K562 (cell line): Measurements from ENCODE around the gene MUC7. TPM values are rescaled to one million over a fixed set of nuclear protein-coding genes. Genes with fewer than 3 reads are reported as not detected.

Experiments
- SMC3 ChIP-seq: conservative IDR thresholded peaks from 2 replicates; pipeline ENCODE4 v1.6.1; 2011; ENCODE audit warnings: low read depth, low read length, improper control_type of control experiment; ENCODE audit not compliant: insufficient read depth
- polyA plus RNA-seq, 8 experiments: library from polyadenylated mRNA; depleted of rRNA in 4 of 8; stranded (reverse) in 5 of 8; unstranded in 3 of 8; fragments of >200 nt; fragmentation: Nextera tagmentation in 2 of 8; fragmentation: Illumina TruSeq in 1 of 8; extraction: Ambion mirVana in 2 of 8; extraction: Trizol in 1 of 8; gene quantifications; 2 replicates each; pipeline versions ENCODE4 v1.2.1 to v1.2.3, GENCODE V29; 2011 to 2014; ENCODE audit warnings: inconsistent platforms in 1 of 8, missing spikeins in 1 of 8
- total RNA-seq, 7 experiments: library from RNA; depleted of rRNA in 6 of 7; stranded (reverse); fragments of >200 nt in 6 of 7; fragmentation: Illumina TruSeq in 2 of 7; extraction: Trizol in 2 of 7; gene quantifications; 2 replicates each; pipeline versions ENCODE4 v1.2.1 to v1.2.3, GENCODE V29; 2011 to 2021; ENCODE audit warnings: low replicate concordance in 1 of 7
- TF ChIP-seq, protein P1 (sequence below): fragments of 450-650 bp; formaldehyde crosslinking; IDR thresholded peaks from 2 replicates; pipeline ENCODE4 v1.4.0; 2020; ENCODE audit warnings: mild to moderate bottlenecking, moderate library complexity
- TF ChIP-seq, protein P2 (sequence below), 2 experiments: fragments of 450-650 bp; formaldehyde crosslinking in 1 of 2; IDR thresholded peaks; 2 replicates each; pipeline versions ENCODE4 v1.4.0 to v1.6.1; 2014 to 2020; ENCODE audit warnings: mild to moderate bottlenecking in 2 of 2, borderline replicate concordance in 1 of 2, low read depth in 1 of 2
- TF ChIP-seq, protein P3 (sequence below), 3 experiments: IDR thresholded peaks in 2 of 3; conservative IDR thresholded peaks in 1 of 3; 2 replicates each; pipeline ENCODE4 v1.5.1; 2011 to 2012; ENCODE audit warnings: low read length in 3 of 3, mild to moderate bottlenecking in 3 of 3, control low read depth in 2 of 3, improper control_type of control experiment in 1 of 3, inconsistent platforms in 1 of 3, low read depth in 1 of 3, mixed read lengths in 1 of 3, moderate library complexity in 1 of 3; ENCODE audit not compliant: insufficient read depth in 2 of 3

MUC7 gene
- total and polyA plus RNA-seq, 9 of the 15 experiments (the other 6 are each of a cell fraction or from before 2014, with no cell fraction given): not detected

GRCh38 chr4:70505151-70505748 lies 33.3 kb downstream of the MUC7 start (continued):
- TF ChIP-seq, protein P1, sequence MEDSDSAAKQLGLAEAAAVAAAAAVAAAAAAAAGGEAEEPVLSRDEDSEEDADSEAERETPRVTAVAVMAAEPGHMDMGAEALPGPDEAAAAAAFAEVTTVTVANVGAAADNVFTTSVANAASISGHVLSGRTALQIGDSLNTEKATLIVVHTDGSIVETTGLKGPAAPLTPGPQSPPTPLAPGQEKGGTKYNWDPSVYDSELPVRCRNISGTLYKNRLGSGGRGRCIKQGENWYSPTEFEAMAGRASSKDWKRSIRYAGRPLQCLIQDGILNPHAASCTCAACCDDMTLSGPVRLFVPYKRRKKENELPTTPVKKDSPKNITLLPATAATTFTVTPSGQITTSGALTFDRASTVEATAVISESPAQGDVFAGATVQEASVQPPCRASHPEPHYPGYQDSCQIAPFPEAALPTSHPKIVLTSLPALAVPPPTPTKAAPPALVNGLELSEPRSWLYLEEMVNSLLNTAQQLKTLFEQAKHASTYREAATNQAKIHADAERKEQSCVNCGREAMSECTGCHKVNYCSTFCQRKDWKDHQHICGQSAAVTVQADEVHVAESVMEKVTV (CRISPR knock-in tag): peak; percentile 62; the same call in 1 of the 2 replicates
- TF ChIP-seq, protein P2, sequence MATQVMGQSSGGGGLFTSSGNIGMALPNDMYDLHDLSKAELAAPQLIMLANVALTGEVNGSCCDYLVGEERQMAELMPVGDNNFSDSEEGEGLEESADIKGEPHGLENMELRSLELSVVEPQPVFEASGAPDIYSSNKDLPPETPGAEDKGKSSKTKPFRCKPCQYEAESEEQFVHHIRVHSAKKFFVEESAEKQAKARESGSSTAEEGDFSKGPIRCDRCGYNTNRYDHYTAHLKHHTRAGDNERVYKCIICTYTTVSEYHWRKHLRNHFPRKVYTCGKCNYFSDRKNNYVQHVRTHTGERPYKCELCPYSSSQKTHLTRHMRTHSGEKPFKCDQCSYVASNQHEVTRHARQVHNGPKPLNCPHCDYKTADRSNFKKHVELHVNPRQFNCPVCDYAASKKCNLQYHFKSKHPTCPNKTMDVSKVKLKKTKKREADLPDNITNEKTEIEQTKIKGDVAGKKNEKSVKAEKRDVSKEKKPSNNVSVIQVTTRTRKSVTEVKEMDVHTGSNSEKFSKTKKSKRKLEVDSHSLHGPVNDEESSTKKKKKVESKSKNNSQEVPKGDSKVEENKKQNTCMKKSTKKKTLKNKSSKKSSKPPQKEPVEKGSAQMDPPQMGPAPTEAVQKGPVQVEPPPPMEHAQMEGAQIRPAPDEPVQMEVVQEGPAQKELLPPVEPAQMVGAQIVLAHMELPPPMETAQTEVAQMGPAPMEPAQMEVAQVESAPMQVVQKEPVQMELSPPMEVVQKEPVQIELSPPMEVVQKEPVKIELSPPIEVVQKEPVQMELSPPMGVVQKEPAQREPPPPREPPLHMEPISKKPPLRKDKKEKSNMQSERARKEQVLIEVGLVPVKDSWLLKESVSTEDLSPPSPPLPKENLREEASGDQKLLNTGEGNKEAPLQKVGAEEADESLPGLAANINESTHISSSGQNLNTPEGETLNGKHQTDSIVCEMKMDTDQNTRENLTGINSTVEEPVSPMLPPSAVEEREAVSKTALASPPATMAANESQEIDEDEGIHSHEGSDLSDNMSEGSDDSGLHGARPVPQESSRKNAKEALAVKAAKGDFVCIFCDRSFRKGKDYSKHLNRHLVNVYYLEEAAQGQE (IDR thresholded peaks at IDR 0.05; ENCODE audit: borderline replicate concordance): peak; percentile 70
- TF ChIP-seq, protein P2 (CRISPR knock-in tag; IDR thresholded peaks at IDR 0.05; ENCODE audit: low read depth): no peak
- TF ChIP-seq SMC3: peak; percentile 77
- TF ChIP-seq, protein P3, sequence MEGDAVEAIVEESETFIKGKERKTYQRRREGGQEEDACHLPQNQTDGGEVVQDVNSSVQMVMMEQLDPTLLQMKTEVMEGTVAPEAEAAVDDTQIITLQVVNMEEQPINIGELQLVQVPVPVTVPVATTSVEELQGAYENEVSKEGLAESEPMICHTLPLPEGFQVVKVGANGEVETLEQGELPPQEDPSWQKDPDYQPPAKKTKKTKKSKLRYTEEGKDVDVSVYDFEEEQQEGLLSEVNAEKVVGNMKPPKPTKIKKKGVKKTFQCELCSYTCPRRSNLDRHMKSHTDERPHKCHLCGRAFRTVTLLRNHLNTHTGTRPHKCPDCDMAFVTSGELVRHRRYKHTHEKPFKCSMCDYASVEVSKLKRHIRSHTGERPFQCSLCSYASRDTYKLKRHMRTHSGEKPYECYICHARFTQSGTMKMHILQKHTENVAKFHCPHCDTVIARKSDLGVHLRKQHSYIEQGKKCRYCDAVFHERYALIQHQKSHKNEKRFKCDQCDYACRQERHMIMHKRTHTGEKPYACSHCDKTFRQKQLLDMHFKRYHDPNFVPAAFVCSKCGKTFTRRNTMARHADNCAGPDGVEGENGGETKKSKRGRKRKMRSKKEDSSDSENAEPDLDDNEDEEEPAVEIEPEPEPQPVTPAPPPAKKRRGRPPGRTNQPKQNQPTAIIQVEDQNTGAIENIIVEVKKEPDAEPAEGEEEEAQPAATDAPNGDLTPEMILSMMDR (IDR thresholded peaks at IDR 0.05 in 2 of 3, conservative IDR thresholded peaks at IDR 0.05 in 1 of 3; ENCODE audit: insufficient read depth in 2 of 3, low read depth in 1 of 3, low read length in 3 of 3): peak; percentile 78 to 89 (median 88)
